Retinal pigment epithelial cell (primary cell): ENCODE measurements around the gene MS4A10.

Source experiments
- DNase-seq: peaks from one replicate; pipeline ENCODE4 v3.0.0-alpha.2; 2010; ENCODE audit warnings: low read depth
- H3K4me3 ChIP-seq: 2 replicates; pipeline ENCODE4 v1.5.1; 2011; ENCODE audit warnings: mild to moderate bottlenecking, low read length, control low read depth, moderate library complexity
- CTCF ChIP-seq: conservative IDR thresholded peaks from 2 replicates; pipeline ENCODE4 v1.5.1; 2011; ENCODE audit warnings: low read depth, low read length, control low read depth, inconsistent platforms

The MS4A10 gene

GRCh38 chr11:60844045-60844869, 59.1 kb downstream of the MS4A10 start:
- no peak for DNase-seq
- H3K4me3 ChIP-seq = peak overlapping the region; percentile 94
- no peak for TF ChIP-seq CTCF

DNA sequence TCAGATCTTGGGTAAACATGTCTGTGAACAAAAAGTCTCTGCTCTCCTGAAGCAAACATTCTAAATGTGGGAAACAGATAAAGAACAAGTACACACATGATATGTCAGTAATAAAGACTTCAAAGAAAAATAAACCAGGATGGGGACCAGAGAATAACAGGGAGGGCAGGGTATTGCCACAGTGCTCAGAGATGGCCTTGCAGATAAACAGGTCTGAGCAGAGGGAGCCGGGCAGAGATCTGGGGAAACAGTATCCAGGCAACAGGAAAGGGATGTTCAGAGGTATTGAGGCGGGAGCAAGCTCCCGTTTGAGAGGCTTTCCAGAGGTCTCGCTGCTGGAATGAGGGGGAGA, 59.7 kb downstream of the MS4A10 start:
- H3K4me3 ChIP-seq = no peak overlapping the region
- DNase-seq = no peak
- TF ChIP-seq CTCF = no peak

DNA sequence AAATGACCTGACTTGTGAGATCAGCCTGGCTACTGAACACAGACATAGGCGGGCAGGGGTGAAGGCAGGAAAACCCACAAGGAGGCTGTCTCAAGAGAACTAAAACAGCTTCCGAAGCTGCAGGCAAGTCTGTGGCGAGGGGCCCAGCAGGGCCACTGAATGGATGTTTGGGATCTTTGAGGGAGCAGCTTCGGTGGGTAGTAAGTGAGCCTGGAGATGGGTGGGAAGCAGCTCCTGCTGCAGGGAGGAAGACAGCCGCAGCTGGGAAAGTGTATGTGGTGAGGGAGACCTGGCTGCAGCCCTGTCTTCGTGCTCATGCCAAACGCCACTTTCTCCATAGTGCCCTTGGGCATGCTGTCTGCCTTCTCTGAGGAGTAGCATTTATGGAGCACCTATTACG, 60.2 kb downstream of the MS4A10 start:
- DNase-seq = no peak
- H3K4me3 ChIP-seq = no peak overlapping the region
- no peak for TF ChIP-seq CTCF

DNA sequence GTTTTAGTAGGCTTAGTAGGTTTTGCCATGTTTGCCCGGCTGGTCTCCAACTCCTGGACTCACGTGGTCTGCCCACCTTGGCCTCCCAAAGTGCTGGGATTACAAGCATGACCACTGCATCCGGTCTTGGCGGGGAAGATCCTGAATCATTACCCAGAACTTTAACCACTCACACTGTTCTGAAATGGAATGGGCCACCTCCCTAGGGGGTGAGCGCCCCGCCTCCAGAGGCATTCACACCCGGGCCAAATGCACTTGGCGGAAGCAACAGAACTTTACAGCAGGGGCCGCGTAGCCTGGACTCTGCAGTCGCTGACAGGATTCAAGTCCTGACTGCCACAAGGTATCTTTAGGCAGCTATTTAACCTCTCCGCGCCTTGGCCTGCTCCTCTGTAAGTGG, 62.1 kb downstream of the MS4A10 start:
- DNase-seq = no peak
- no peak for TF ChIP-seq CTCF
- H3K4me3 ChIP-seq = no peak overlapping the region

- no peak for TF ChIP-seq CTCF
- DNase-seq = no peak
- H3K4me3 ChIP-seq = no peak overlapping the region
Measured at GRCh38 chr11:60847896-60848295, 62.8 kb downstream of the MS4A10 start.

DNA sequence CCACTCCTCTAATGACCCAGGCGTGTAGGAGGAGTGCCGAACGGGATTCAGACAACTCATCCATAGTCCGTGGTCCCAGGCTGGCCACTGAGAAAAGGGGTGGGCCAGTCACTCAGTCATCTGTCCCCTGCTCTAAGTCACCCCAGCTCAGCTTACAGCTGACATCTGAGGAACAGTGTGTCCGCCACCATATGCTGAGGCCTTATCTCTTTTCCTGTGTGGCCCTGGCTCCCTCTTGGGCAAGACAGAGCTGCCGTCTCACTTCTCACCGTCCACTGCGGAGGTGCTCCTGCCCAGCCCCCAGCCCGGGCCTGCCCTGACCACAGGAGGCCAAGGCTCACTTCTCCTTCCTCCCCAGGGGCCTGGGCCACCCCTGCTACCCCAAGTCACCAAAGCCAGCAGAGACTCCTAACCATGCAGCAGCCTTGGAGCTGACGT, 63.6 kb downstream of the MS4A10 start:
- no peak for DNase-seq
- H3K4me3 ChIP-seq = no peak overlapping the region
- TF ChIP-seq CTCF = no peak
